Measurements from ENCODE around the gene TTC28.
A peak's percentile ranks its signal among the peaks of the same experiment; 100 is the strongest.
"Not testable (repeated sequence)": the region's sequence is repeated elsewhere in the genome, so short reads cannot be mapped to it uniquely, and the experiment has no call there.

TTC28 gene

DNA sequence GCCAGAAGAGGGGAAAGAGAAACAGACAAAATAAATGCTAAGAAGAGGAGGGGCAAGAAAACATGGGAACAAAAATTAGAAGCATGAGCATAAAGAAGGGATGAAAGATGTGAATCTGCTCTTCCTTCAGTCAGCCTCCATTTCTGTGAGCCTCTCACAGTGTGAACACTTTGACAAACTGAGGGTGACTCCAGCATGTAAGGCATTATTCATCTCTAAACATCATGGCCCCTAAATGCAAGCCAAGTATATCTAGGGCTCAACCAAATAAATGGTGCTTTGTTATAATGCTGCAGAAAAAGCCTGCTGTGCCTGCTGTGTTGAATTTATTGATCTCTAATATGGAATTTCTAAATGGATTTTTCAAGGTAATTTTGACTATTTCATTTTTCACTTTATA, 281.3 kb downstream of the TTC28 start:
- no peak for DNase-seq

- no peak for DNase-seq
Measured at GRCh38 chr22:28397306-28397705, 282.3 kb downstream of the TTC28 start.

GRCh38 chr22:28395920-28396753, 283.5 kb downstream of the TTC28 start:
- no peak for DNase-seq

- no peak for DNase-seq
Measured at GRCh38 chr22:28395520-28395919, 284.1 kb downstream of the TTC28 start.

DNA sequence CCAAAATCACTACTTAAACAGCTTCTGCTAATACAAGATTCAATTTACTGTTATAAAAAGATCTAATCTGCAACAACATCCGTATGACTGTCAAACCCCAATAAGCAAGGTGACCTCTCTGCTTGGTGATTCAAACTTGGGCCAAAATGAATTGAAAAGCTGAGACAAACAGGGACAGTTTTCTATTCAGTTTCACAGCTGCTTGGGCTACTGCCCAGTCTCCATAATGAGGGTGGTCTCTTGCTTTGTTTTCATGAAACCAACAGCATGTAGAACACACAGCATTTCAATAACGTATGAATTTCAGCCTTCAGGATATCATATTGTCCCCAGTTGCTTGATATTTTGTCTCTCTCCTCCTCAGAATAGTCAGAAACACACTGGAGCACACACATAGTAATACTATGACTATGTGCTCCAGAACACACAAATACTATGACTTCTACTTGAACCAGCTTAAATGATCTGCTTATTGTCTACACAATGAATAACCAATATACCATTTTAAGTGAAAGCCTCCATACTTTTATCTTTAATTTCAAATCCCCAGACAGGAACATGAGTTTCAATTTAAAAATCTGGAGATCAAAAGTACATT, 285.0 kb downstream of the TTC28 start:
- DNase-seq, result no peak

DNA sequence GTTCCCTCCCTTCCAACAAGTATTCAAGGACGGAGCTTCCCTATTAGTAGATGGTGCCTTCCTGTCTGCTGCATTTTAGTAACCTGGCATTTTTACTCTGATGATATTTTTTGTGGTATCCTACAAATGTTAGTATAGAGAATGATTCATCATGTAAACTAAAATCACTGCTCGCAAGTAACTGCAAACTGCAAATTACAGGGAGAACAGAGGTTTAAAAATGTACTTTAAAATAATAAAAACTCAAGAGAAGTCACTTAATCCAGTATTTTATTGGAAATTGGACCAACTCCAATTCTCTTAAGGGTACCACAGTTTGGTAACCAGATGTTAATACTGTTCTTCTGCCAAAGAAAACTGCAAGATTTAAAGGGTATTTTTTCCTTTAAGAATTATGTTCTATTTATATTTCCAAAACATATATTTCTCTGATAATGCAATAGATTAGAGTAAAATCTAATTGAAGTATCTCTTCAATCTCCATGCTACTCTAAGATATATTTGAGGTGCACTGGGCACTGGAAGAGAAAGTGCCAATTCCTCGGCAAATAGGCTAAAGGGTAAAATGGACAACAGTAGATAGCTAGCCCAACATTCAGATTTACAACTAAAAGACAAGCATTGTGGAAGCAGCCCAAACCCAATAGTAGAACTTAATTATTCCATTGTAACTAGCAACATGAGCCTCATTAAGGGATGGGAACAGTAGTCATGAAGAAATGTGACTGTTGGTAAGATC, 298.0 kb downstream of the TTC28 start:
- no peak for DNase-seq

DNA sequence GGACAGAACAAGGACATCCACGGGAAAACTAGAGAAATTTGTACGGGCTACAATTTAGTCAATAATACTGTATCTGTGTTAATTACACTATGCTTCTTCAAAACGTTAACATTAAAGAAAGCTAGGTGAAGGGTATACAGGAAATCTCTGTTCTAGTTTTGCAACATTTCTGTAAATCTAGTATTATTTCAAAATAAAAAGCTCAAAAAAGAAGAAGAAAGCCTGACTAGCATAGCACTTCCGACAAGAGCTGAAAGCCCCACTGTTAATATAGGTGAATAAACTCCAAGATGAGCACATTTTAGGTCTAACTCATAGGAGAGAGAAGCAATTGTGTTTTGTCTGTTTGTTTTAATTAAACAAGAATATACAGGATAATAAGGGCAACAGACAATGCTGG, 299.7 kb downstream of the TTC28 start:
- DNase-seq, result no peak

DNA sequence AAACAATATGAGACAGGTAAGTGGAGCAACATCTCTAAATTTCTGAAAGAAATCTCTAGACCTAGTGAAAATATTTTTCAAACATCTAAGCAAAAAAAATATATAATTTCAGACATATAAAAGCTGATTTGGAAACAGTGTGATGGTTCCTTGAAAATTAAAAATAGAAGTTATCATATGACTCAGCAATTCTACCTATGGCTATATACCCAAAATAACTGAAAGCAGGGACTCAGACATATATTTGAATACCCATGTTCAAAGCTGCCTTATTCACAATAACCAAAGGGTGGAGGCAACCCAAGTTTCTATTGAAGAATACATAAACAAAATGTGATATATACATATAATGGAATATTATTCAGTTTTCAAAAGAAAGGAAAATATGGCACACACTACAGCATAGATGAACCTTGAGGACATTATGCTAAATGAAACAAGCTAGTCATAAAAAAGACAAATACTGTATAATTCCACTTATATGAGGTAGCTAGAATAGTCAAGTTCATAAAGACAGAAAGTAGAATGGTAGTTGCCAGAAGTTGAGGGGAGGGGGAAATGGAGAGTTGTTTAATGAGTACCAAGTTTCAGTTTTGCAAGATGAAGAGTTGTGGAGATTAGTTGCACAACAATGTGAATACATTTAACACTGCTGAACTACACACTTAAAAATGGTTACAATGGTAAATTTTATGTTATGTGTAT, 300.4 kb downstream of the TTC28 start:
- DNase-seq, result no peak

DNA sequence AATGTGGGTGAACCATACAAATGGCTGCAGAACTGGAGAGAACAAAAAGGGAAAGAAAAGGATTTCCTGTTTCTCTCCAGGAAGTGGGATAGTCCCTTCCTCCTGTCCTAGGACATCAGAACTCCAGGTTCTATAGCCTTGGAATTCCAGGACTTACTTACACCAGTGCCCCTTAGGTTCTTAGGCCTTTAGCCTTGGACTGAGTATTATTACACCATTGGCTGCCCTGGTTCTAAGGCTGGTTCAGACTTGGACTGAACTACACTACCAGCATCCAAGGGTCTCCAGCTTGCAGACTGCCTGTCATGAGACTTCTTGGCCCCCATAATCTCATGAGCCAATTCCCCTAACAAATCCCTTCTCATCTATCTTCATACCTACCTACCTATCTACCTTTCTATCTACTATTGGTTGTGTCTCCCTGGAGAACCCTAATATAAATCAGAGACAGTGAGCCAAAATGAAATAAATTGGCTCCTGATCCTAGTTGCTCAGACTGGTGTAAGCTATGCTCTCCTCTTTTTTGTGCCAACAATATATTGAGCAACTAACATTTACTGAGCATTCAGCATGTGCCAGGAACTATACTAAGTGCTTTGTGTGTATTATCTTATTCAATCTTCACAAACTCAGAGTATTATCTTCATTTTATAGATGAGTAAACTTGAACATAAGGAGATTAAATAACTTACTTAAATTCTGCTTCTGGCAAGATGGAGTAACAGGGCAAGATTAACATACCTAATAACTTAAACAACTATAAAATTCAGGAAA, 303.7 kb downstream of the TTC28 start:
- DNase-seq, result no peak

DNA sequence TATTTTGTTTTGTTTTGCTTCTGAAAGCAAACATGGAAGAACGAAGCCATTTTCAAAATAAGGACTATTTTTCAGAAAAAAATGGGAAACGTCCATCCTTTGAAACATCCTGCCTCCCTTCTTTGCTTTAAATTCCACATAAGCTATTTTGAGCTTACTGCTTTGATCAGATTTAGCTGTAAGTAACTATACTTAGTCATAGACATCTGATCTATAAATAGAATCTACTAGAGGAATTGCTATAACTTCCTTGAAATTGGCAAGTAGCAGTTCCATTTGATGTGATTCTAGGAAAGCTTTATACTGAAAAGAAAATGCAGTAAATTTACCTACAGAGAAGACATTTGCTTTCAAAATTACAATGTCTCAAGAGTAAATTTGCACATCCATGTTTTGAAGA, 305.8 kb downstream of the TTC28 start:
- DNase-seq, result no peak

GRCh38 chr22:28369854-28370253, 309.8 kb downstream of the TTC28 start:
- DNase-seq, result no peak

DNA sequence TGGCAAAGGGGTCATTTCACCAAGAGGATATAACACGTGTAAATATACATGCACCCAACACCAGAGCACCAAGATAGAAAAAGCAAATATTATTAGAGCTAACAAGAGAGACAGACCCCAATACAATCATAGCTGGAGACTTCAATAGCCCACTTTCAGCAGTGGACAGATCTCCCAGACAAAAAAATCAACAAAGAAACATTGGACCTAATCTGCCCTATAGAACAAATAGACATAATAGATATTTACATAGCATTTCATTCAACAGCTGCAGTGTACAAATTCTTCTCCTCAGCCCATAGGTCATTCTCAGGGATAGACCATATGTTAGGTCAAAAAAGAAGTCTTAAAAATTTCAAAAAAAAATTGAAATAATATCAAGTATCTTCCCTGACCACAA, 312.8 kb downstream of the TTC28 start:
- DNase-seq, result peak in 1 of 2 experiments; percentile 20

GRCh38 chr22:28365371-28365770, 314.3 kb downstream of the TTC28 start:
- no peak for DNase-seq

- not testable (repeated sequence) for DNase-seq
Measured at GRCh38 chr22:28364105-28364504, 315.5 kb downstream of the TTC28 start.

- DNase-seq, result no peak
Measured at GRCh38 chr22:28360939-28361338, 318.7 kb downstream of the TTC28 start.

GRCh38 chr22:28358312-28358711, 321.3 kb downstream of the TTC28 start:
- no peak for DNase-seq

DNA sequence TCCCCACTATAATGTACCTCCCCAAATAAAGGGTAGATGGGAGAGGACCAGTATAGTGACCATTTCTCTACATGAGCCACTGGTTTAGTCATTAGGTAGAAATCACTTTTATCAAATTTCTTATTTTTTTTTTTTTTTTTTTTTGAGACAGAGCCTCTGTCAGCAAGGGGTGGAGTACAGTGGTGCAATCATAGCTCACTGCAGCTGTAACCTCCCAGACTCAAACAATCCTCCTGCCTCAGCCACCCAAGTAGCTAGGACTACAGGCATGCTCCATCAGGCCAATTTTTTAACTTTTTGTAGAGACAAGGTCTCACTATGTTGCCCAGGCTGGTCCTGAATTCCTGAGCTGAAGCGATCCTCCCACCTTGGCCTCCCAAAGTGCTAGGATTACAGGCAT, 322.4 kb downstream of the TTC28 start:
- DNase-seq, result no peak

DNA sequence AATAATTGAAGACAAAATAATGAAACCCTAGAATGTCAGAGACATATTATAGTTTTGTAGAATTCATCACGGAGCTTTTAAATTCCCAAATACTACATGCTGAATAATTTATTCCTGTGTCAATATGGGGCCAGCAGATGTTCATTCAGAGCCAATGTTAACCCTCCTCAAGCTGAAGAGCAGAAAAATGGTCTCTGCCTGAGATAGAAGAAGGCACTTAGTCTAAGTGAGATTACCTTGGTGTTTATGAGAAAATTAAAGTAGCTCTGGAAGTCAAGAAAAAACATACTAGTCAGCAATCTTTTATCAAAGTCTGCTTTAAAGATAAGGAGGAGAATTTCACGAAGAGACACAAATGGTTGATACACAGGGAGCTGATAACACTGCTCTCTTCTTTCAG, 328.2 kb downstream of the TTC28 start:
- no peak for DNase-seq

GRCh38 chr22:28348613-28349609, 330.7 kb downstream of the TTC28 start:
- no peak for DNase-seq

DNA sequence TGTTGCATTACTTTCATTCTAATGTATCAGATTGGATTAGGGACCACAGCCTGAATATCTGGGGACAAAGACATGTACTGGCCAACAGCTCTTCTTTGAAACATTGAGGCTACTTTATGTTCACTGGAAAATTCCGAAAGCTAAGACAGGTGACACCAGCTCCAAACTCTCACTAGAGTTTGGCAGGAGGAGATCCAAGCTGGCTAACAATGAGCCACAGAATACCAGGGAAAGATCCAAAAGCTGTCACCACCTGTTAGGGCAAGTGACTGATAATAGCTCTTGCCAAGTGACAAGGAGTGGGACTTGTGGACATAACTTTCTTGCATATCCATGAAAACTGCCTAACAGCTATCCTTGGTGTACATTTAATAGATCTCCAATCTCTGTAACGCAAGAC, 333.3 kb downstream of the TTC28 start:
- no peak for DNase-seq

Measured in NCI-H1930 (cell line).